GM19324 (cell line): Measurements from ENCODE around the gene POLN.
A peak's percentile ranks its signal among the peaks of the same experiment; 100 is the strongest.
"Not testable (repeated sequence)": the region's sequence is repeated elsewhere in the genome, so short reads cannot be mapped to it uniquely, and the experiment has no call there.

Experiments
- ATAC-seq: cut with Tn5 transposase; IDR thresholded peaks from one replicate; pipeline ENCODE4 v1.9.1; 2021; ENCODE audit warnings: mild to moderate bottlenecking, moderate library complexity; ENCODE audit not compliant: unreplicated experiment, low FRiP score

The POLN gene

DNA sequence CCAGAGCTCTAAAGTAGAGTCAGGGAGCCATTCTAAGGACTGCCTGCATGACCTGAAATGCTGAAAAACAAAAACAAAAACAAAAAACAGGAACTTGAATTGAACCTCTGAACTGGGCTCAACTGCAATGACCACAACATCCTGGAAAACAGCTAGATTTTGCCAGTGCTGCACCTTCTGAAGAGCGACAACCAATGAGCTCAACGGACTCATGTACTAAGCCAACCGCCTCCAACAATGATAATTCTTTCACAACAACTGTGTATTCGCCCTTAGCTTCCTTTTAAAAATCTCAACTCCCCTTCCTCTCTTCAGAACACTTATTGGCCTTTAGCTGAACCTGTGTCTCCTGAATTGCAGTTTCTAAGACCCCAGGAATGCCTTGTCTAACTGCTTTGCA is 69.8 kb downstream of the POLN start:
- ATAC-seq: peak; percentile 57

DNA sequence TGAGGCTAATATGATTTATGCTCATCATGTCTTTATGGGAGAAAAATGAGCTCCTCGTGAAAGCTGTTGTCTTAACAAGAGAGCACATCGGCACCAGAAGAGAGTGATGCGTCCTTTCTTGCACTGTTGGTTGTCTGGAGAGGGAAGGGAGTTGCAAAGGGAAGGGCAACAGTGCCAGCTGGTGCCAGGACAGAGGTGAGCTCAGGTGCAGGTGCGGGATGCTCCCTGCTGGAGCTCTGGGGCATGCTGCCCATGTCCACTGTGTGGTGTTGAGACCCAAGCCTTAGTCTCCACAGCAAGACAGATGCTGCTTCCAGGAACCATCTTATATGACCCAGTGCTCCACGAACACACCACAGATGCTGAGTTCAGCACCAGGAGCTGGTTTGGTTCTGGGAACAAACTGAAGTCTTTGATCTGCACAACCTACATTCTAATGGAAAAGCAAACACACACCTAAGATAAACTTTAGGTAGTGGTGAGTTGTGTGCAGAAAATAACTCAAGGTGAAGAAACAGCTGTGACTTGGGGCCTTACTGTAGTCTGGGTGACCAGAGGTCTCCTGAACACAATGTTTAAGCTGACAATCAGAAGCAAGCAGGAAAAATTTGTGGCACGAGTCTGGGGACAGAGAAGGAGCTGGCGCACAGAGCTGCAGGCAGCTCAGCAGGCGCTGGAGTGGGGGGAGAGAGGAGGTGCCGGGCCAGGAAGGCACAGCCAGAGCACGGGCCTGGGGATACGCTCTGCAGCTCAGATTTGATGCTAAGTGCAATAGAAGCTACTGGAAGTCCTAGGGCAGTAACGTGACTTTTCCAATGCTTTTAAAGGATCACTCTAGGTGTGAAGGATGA is 73.2 kb downstream of the POLN start:
- no peak for ATAC-seq

DNA sequence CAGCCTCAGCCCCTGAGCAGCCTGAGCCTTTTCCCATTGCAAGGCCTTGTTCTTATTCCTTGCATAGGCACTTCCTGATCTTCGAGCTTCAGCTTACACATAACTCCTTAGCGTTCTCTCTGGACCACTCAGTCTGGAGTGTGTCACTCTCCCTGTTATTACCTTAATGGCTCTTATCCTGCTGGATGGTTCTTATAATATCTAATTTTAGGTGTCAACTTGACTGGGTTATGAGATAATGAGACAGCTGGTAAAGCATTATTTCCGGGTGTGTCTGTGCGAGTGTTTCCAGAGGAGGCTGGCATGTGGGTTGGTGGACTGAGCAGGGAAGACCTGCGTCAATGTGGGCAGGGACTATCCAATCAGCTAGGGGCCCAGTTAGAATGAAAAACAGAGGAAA is 75.7 kb downstream of the POLN start:
- no peak for ATAC-seq

DNA sequence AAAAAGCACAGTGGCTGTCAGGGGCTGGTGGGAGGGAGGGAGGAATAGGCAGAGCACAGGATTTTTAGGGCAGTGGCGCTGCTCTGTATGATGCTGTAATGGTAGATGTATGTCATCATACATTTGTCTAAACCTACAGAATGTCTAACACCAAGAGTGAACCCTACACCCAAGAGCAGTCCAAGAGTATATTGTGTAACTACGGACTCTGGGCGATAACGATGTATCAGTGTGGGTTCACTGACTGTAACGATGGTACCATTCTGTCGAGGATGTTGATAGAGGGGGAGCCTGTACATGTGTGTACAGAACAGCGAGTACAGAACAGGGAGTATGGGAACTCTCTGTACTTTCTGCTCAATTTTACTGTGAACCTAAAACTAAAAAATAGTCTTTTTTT is 76.5 kb downstream of the POLN start:
- no peak for ATAC-seq

DNA sequence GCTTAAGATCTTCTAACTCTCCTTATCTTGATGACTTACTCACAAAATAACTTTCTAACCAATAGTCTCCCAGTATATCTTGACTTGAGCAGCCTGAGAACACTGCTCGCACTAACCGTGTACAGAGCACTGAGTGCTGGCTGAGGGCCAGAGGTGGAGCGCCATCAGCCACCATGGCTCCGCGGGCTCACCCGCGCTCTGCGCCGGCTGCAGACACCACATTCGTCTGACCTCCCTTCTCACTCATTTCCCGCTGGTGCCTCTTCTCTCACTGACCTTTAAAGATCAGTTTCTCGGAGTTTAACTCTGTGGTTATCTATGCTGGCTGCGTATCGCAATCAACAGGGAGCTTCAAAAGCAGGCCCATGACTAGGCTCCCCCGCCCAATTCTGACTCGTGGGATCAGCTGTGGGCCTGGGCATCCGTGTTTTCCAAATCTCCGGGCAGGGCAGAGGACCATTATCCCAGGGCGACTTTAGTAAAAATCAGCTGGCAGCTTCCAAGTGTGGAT is 78.6 kb downstream of the POLN start:
- no peak for ATAC-seq

DNA sequence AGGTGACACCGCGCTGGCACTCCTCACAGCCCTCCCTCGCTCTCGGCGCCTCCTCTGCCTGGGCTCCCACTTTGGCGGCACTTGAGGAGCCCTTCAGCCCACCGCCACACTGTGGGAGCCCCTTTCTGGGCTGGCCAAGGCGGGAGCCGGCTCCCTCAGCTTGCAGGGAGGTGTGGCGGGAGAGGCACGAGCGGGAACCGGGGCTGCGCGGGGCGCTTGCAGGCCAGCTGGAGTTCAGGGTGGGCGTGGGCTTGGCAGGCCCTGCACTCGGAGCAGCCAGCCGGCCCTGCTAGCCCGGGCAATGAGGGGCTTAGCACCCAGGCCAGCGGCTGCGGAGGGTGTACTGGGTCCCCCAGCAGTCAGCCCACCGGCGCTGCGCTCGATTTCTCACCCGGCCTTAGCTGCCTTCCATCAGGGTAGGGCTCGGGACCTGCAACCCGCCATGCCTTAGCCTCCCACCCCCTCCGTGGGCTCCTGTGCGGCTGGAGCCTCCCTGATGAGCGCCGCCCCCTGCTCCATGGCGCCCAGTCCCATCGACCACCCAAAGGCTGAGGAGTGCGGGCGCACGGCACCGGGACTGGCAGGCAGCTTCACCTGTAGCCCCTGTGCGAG is 80.7 kb downstream of the POLN start:
- ATAC-seq: not testable (repeated sequence)

DNA sequence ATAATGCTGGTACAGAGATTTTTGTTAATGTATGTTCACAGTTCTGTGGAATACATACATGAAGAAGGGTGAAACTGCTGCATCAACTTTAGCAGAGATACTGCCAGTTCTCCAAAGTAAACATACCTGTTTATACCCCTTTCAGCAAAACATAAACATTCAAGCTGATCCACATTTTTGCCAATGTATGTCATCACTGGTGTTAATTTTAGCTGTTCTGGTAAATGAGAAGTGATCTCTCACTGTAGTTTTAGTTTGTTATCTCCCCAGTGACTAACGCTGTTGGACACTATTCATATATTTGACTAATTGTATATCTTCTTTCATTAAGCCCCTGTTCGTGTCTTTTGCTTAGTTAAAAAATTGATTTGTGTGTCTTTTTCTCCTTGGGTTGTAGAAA is 82.0 kb downstream of the POLN start:
- no peak for ATAC-seq

DNA sequence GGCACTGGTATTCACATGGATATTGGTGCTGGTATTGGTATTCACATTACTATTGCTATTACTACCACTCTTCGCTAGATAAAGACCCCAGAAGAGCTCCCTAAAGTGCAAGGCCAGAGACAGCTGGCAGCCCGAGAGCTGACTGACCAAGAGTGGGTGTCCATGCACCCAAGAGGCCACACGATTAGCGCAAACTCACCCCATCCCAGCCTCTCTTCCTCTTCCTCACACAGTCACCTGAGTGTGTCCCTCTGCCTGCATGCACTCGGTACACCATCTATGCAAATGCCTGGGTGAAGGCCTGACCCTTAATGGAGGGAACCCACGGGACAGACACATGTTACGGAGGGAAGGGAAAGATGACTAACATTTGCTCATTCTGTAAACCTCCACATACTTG is 86.7 kb downstream of the POLN start:
- ATAC-seq: no peak

DNA sequence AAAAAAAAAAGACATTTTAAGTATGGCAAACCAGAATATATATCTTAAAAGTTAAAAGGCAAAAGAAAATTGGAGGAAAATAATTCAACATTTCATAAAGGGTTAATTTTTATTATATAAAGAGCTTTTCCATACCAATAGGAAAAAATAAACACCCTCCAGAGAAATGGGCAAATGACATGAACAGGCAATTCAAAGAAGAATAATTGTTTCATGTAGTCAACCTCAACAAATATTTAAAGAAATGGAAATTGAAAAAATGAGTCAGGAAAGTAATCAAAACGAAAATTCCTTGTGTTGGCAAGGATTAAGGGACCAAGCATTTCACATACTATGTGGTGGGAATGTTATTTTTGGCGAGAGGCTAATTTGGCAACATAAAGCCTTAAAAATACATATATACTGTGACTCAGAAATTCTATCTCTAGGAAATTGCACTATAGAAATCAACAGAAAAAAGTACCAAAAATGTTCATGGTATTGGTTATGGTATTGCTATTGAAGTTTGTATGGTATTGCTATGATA is 87.6 kb downstream of the POLN start:
- ATAC-seq: no peak

DNA sequence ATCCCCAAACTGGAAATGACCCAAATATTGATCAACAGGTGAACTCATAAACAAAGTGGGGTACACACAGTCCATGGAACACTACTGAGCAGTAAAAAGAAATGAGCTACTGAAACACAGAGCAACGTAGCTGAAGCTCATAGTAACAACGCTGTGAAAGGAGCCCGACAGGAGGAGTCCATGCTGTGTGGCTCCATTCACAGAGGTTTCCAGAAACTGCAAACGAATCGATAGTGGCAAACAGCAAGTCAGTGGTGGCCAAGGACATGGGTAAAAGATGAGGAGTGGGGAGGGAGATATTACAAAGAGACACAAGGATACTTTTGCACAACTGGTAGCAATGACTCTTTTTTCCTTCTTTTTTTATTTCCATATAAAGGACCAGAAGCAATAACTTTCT is 90.4 kb downstream of the POLN start:
- ATAC-seq: no peak

DNA sequence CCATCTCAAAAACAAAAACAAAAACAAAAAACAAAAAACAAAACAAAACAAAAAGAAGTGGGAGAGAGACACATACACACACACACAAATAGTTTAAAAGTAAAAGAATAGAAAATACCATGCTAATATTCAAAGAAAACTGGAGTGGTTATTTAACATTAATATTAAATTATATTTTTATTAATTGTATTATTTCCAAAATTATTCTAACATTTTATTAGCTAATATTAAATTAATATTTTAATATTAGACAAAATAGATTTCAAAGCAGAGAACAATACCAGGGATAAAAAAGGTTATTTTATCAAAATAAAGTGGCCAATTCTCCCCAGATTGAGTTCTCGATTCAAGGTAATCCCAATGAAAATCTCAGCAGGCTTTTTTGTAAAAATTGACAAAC is 91.8 kb downstream of the POLN start:
- ATAC-seq: no peak

DNA sequence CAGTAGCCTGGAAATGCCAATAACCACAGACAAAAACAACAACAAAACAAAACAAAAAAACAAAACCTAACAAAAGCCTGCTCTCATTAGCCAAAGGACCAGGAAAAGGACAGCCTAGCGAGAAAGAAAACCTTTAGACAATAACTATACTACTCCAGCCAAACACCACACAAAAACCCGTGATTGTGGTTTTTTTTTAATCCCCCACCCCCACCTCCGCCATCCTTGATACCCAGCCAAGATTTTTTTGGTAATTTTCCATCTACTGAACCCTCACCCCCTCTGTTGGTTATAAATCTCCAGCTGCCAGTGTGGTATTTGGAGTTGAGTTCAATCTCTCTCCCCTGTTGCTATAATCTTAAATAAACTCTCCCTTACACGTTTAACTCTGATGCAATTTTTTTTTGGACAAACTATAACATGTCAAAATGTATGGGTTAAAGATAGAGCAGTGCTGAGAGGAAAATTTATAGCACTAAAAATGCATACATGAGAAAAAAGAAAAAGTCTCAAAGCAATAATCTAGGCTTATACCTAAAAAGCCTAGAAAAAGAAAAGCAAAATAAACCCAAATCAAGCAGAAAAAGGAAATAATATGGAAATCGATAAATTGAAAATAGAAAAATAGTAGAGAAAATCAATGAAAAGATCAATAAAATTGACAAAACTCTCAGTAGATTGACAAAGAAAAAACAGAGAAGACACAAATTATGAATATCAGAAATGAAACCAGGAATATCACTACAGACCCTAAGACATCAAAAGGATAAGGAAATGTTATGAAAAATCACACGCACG is 99.1 kb downstream of the POLN start:
- ATAC-seq: no peak

DNA sequence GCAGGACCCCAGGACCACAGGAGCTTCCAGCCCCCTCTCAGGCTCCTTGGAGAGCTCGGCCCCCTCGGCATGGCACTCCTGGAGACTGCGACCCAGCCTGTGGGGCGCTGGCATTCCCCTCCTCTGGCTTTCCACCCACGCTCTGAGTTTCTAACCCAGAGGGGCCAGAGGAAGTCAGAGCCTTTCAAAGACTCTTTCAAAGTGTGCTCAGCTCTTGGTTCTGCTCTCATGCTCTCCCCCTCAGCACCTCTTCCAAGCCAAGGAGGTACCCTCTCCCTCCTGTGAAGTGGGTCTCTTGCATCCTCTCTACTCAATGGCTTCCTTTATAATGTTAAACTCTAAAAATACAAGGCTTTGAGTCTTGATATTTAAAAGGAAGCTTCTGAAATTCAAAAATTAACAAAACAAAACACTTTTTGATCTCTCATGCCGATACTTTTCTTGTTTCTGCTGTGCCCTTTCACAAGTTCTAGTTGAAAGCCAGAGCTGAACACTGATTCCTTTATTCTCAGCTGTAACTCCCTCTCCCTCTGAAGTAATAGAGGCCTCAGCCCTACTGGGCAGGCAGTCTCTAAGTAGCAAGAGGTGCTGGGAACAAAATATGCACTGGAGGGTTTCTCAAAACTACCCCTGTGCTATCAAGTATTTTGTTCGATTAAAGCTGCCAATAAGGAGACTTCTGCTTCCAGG is 100.0 kb downstream of the POLN start:
- ATAC-seq: no peak

DNA sequence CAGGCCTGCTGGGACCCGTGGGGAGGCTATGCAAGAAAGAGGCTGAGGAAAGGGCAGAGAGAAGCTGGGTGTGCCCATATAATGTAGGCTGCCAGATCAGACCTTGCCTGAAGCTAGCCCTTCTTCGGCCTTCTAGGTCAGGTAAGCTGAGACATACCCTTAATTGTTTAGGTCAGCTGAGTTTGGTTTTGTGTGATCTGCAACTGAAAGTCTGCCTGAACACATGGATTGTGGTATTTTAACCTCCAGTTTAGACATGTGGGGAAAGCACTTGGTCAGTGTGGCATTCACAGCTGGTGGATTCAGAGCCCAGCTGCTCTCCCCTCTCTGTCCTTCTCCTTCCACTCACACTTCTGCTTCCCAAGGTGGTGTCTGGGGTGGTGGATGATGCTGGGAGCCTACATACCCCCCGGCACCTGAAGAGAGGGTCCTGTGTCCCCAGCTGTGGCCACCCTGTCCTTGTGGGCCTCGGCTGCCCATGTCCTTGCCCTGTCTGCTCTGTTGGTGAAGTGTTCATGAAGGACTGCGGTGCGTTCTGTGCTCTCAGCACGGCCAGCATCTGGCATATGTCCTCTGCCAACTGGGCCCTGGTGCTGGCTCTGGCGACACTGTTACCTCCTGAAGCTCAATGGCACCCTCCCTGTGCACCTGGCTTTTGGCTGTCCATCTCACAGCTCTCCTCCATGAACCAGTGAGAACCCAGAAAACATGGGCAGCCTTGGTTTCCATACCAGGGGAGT is 100.7 kb downstream of the POLN start:
- ATAC-seq: no peak

DNA sequence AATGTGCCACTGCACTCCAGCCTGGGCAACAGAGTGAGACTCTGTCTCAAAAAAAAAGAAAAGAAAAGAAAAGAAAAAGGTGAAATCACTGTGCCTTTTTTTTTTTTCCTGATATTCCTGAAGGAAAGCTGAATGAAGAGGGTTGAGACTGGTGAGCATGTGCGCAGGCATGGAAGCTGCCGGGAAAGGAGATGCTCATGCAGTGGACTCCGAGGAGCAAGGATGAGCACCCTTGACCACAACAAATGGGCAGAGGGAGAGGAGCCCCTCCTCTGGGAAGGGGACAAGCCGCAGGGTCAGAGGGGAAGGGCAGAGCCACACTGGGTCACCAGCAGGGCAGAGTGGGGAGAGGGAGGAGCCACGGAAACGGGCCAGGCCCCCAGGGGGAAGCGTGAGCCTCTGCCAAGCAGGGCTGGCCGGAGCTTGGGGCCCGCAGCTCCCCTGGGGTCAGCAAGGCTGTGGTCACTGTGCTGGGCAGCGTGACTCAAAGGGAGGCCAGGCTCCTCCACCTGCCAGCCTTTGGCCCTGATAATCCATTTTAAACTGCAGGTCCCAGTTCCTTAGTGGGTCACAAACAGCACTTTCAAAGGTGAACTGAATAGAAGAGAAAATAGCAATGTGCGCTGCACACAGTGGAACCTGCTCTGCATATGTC is 102.9 kb downstream of the POLN start:
- ATAC-seq: no peak

DNA sequence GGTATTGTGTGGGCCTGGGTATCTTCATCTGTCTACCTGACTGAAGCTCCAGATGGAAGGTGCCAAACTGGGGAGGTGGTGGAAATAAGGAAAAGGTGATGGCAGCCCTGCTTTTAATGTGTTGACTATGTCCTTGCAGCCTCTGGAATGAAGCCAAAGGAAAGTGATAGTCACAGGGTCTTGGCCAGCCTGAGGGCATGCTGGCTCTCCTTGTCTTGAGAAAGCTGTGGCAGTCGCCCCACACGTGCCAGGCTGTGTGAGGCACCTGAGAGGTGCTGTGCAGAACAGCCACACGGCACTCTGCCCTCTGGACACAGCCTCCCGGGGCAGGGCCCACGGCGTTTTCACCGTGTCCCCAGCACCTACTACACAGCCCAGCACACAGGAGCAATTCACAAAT is 105.2 kb downstream of the POLN start:
- ATAC-seq: no peak

DNA sequence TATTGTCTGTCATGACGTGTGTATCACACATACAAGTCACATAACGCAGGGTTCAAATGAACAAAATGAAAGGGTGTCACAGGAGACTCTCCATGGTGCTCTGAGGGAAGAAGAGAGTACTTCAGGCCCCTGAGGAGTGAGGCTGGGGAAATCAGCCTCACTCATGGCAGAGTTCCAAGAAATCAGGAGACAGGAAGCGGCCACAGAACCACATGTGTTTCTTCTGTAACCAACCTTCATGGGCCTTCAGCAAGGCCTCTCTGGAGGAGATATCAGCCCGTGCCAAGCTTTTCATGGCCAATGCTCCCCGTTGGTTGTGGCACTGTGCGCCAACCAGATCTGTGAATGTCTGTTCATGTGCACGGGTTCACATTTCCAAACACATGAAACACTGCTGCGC is 106.8 kb downstream of the POLN start:
- no peak for ATAC-seq

DNA sequence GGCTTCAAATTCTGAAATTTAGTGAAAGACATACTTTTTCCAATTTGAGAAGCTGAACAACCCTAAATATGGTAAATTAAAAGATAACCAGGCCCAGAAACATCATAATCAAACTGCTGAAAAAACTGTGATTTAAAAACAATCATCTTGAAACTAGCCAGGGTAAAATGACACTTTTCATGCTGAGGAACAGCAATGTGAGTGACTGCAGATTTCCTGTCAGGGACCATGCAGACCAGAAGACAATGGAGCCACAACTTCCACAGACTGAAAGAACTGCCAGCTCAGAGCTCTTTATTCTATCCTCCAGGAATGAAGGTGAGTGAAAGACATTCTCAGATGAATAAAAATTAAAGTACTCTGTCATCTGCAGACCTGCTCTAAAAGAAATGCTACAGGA is 109.5 kb downstream of the POLN start:
- ATAC-seq: no peak

DNA sequence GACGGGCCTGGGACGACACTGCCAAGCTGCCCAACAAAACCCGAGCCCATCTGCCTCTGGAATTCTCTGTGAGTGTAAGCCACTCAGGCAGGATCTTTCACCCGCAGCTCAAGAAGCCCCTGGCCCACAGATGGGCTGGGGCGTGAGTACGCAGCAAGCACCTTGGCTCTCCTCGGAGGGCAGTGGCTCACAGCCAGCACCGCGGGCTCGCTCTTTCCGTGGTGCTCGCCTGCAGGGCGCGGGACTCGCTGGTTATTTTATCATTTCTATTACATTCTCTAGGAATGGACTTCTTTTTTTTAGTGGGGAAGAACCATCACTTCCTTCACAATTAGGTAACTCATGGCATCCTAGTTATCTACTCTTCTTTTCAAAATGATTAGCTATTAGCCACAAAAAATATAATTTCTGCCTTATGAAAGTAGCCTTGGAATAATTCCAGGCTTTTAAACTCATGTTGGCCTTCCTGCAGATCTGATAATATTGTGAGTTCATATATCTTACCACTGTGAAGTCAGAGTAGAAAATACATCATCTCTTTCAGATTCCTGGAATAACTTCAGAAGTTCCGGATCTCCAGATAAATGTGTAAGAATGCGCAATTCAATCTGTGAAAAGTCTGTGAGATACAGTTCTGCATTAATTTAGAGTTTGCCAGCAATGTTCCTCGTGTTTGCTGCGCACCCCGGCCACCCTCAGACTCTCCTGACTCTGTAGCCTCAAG is 114.2 kb downstream of the POLN start:
- ATAC-seq: no peak
